Caco-2 (cell line): ENCODE measurements around the gene ATP9B. TPM values are rescaled to one million over a fixed set of nuclear protein-coding genes. Genes with fewer than 3 reads are reported as not detected.

Experiments used
- BruUV-seq: library from RNA; stranded (reverse); fragments of 400-500 nt; replicated peaks from 2 replicates; lab custom pipeline; 2021; lab: Mats Ljungman, UMichigan
- CTCF ChIA-PET: fragments of 300-600 bp; sonication (Branson Sonifier 250); formaldehyde crosslinking; loops from one replicate; lab custom pipeline; 2022; ENCODE audit warnings: antibody characterized with exemption; lab: Charles Lee
- POLR2A ChIA-PET: fragments of 300-600 bp; sonication (Branson Sonifier 250); formaldehyde crosslinking; loops from one replicate; lab custom pipeline; 2022; ENCODE audit warnings: antibody characterized with exemption; lab: Charles Lee
- DNase-seq, 2 experiments: peaks; one replicate each; pipeline versions ENCODE4 v3.0.0 to v3.0.0-alpha.2; 2020 to 2022
- H3K27me3 ChIP-seq: replicated peaks from 2 replicates; pipeline ENCODE4 v1.6.0; 2011; ENCODE audit warnings: low read length; ENCODE audit not compliant: control insufficient read depth, insufficient read depth
- H3K36me3 ChIP-seq: 2 replicates; pipeline ENCODE4 v1.5.1; 2011; ENCODE audit warnings: low read length; ENCODE audit not compliant: control insufficient read depth, insufficient read depth
- H3K4me1 ChIP-seq: fragments of 250-450 bp; sonication (Bioruptor Pico); 2 replicates; pipeline ENCODE4 v1.5.1; 2020; ENCODE audit warnings: mild to moderate bottlenecking
- H3K4me3 ChIP-seq: 2 replicates; pipeline ENCODE4 v1.5.1; 2011; ENCODE audit warnings: low read depth, mild to moderate bottlenecking, control low read depth, low read length
- H3K9me3 ChIP-seq: fragments of 250-450 bp; sonication (Bioruptor Pico); 2 replicates; pipeline ENCODE4 v1.5.1; 2020; ENCODE audit warnings: mild to moderate bottlenecking, moderate library complexity
- H3K27ac Mint-ChIP-seq: one replicate; pipeline ENCODE4 v1.8.0; 2022; ENCODE audit warnings: mixed read lengths; ENCODE audit not compliant: unreplicated experiment
- H3K27me3 Mint-ChIP-seq: one replicate; pipeline ENCODE4 v1.8.0; 2022; ENCODE audit warnings: mixed read lengths; ENCODE audit not compliant: insufficient read depth, unreplicated experiment
- H3K36me3 Mint-ChIP-seq: one replicate; pipeline ENCODE4 v1.8.0; 2022; ENCODE audit warnings: mild to moderate bottlenecking, mixed read lengths; ENCODE audit not compliant: insufficient read depth, unreplicated experiment
- H3K4me1 Mint-ChIP-seq: one replicate; pipeline ENCODE4 v1.8.0; 2022; ENCODE audit warnings: low read depth, mixed read lengths; ENCODE audit not compliant: unreplicated experiment
- H3K4me3 Mint-ChIP-seq: one replicate; pipeline ENCODE4 v1.8.0; 2022; ENCODE audit warnings: mild to moderate bottlenecking, moderate library complexity, mixed read lengths; ENCODE audit not compliant: unreplicated experiment
- H3K9me3 Mint-ChIP-seq: one replicate; pipeline ENCODE4 v1.8.0; 2022; ENCODE audit warnings: mixed read lengths; ENCODE audit not compliant: unreplicated experiment
- intact Hi-C: fragments of 100-400 bp; cut with micrococcal nuclease; formaldehyde crosslinking; loops from one replicate; pipeline ENCODE4 v1.10.0; 2022; ENCODE audit not compliant: unreplicated experiment
- total RNA-seq: library from RNA; stranded (reverse); gene quantifications from 2 replicates; pipeline ENCODE4 v1.2.3, GENCODE V29; 2022
- TF ChIP-seq, protein P1 (sequence below), 2 experiments: fragments of 200-600 bp in 1 of 2; IDR thresholded peaks; 1 replicate in 1 of 2; 2 replicates in 1 of 2; pipeline versions ENCODE4 v1.5.1 to v1.8.0; 2011 to 2022; ENCODE audit warnings: antibody characterized with exemption in 1 of 2, control low read depth in 1 of 2, inconsistent platforms in 1 of 2, low read depth in 1 of 2, low read length in 1 of 2, mild to moderate bottlenecking in 1 of 2, moderate library complexity in 1 of 2; ENCODE audit not compliant: insufficient read depth in 1 of 2, severe bottlenecking in 1 of 2, unreplicated experiment in 1 of 2

ATP9B gene
- total RNA-seq, 1 experiment from 2014 or later = 15.8 TPM

- H3K4me3 Mint-ChIP-seq = no peak overlapping the region
- no peak overlapping the region for H3K27ac Mint-ChIP-seq
- Histone ChIP-seq H3K4me1 (no peaks in the 10 kb centered on the region), H3K27me3 (no peaks in the 10 kb centered on the region), H3K9me3 (no peaks in the 10 kb centered on the region), H3K36me3 (no peaks in the 10 kb centered on the region), H3K4me3 (no peak overlapping the region)
- TF ChIP-seq, protein P1, sequence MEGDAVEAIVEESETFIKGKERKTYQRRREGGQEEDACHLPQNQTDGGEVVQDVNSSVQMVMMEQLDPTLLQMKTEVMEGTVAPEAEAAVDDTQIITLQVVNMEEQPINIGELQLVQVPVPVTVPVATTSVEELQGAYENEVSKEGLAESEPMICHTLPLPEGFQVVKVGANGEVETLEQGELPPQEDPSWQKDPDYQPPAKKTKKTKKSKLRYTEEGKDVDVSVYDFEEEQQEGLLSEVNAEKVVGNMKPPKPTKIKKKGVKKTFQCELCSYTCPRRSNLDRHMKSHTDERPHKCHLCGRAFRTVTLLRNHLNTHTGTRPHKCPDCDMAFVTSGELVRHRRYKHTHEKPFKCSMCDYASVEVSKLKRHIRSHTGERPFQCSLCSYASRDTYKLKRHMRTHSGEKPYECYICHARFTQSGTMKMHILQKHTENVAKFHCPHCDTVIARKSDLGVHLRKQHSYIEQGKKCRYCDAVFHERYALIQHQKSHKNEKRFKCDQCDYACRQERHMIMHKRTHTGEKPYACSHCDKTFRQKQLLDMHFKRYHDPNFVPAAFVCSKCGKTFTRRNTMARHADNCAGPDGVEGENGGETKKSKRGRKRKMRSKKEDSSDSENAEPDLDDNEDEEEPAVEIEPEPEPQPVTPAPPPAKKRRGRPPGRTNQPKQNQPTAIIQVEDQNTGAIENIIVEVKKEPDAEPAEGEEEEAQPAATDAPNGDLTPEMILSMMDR (IDR thresholded peaks at IDR 0.05; ENCODE audit: insufficient read depth in 1 of 2, low read depth in 1 of 2, low read length in 1 of 2, severe bottlenecking in 1 of 2, unreplicated experiment in 1 of 2) = no peak
- ChIA-PET POLR2A (no interaction called here), CTCF (no interaction called here)
- H3K27me3 Mint-ChIP-seq = no peaks in the 10 kb centered on the region
- no peaks in the 10 kb centered on the region for H3K4me1 Mint-ChIP-seq
- DNase-seq = no peak
- H3K36me3 Mint-ChIP-seq = no peaks in the 10 kb centered on the region
- no peaks in the 10 kb centered on the region for H3K9me3 Mint-ChIP-seq
- no TSS peak for BruUV-seq
- intact Hi-C loops = no loop called here
Measured at GRCh38 chr18:79048245-79048632, 21.0 kb upstream of the ATP9B start.

- TF ChIP-seq, protein P1 (IDR thresholded peaks at IDR 0.05; ENCODE audit: insufficient read depth in 1 of 2, low read depth in 1 of 2, low read length in 1 of 2, severe bottlenecking in 1 of 2, unreplicated experiment in 1 of 2) = no peak
- H3K9me3 ChIP-seq = no peaks in the 10 kb centered on the region
- ChIA-PET CTCF (no interaction called here), POLR2A (no interaction called here)
- DNase-seq = no peak
- H3K4me1 Mint-ChIP-seq = no peaks in the 10 kb centered on the region
- BruUV-seq = no TSS peak
- no peak overlapping the region for H3K4me3 Mint-ChIP-seq
- no peaks in the 10 kb centered on the region for H3K4me1 ChIP-seq
- H3K9me3 Mint-ChIP-seq = no peaks in the 10 kb centered on the region
- H3K27me3 Mint-ChIP-seq = no peaks in the 10 kb centered on the region
- H3K36me3 Mint-ChIP-seq = no peaks in the 10 kb centered on the region
- no peaks in the 10 kb centered on the region for H3K27me3 ChIP-seq
- intact Hi-C loops = no loop called here
- H3K4me3 ChIP-seq = no peak overlapping the region
- no peaks in the 10 kb centered on the region for H3K36me3 ChIP-seq
- H3K27ac Mint-ChIP-seq = no peak overlapping the region
Measured at GRCh38 chr18:79049506-79049905, 19.7 kb upstream of the ATP9B start.

GRCh38 chr18:79050005-79050404 is 19.2 kb upstream of the ATP9B start:
- H3K27me3 ChIP-seq = no peaks in the 10 kb centered on the region
- no peaks in the 10 kb centered on the region for H3K4me1 ChIP-seq
- no peaks in the 10 kb centered on the region for H3K4me1 Mint-ChIP-seq
- no TSS peak for BruUV-seq
- H3K9me3 ChIP-seq = no peaks in the 10 kb centered on the region
- no peaks in the 10 kb centered on the region for H3K36me3 Mint-ChIP-seq
- H3K27me3 Mint-ChIP-seq = no peaks in the 10 kb centered on the region
- H3K27ac Mint-ChIP-seq = no peak overlapping the region
- POLR2A ChIA-PET = no interaction called here
- no peak overlapping the region for H3K4me3 Mint-ChIP-seq
- H3K9me3 Mint-ChIP-seq = no peaks in the 10 kb centered on the region
- DNase-seq = no peak
- H3K36me3 ChIP-seq = no peaks in the 10 kb centered on the region
- intact Hi-C loops = no loop called here
- CTCF ChIA-PET = no interaction called here
- H3K4me3 ChIP-seq = no peak overlapping the region
- TF ChIP-seq, protein P1 (IDR thresholded peaks at IDR 0.05; ENCODE audit: insufficient read depth in 1 of 2, low read depth in 1 of 2, low read length in 1 of 2, severe bottlenecking in 1 of 2, unreplicated experiment in 1 of 2) = no peak
